HCT116 (cell line): ENCODE data around the gene MAML2. TPM values are rescaled to one million over a fixed set of nuclear protein-coding genes. Genes with fewer than 3 reads are reported as not detected.

ENCODE experiments used
- ATAC-seq: fragments of 200-7000 bp; cut with Tn5 transposase; 2 replicates; pipeline ENCODE4 v1.9.1; 2020; ENCODE audit warnings: mild to moderate bottlenecking, moderate library complexity
- BruUV-seq: library from RNA; stranded (reverse); fragments of 400-500 nt; replicated peaks from 2 replicates; lab custom pipeline; 2021; lab: Mats Ljungman, UMichigan
- CTCF ChIA-PET: fragments of 300-600 bp; sonication (Branson Sonifier 250); formaldehyde crosslinking; loops from one replicate; lab custom pipeline; 2021; ENCODE audit warnings: antibody characterized with exemption; lab: Charles Lee
- POLR2A ChIA-PET: fragments of 300-600, 350-600 bp; sonication (Branson Sonifier 250); formaldehyde crosslinking; loops from one replicate; lab custom pipeline; 2021; ENCODE audit warnings: antibody characterized with exemption; lab: Charles Lee
- RAD21 ChIA-PET, 2 experiments: fragments of 300-600 bp; sonication (Branson Sonifier 250); formaldehyde crosslinking; loops; one replicate each; lab custom pipeline; 2023; ENCODE audit warnings: low total read pairs in 2 of 2; ENCODE audit not compliant: uncharacterized antibody in 2 of 2, unreplicated experiment in 2 of 2, low non-redundant PET in 1 of 2; lab: Charles Lee
- DNase-seq: peaks from one replicate; pipeline ENCODE4 v3.0.0-alpha.2; 2010; ENCODE audit warnings: low read depth, low spot score
- H2AFZ ChIP-seq: fragments of 200-600 bp; shearing (Covaris generic), sonication (generic); 2 replicates; pipeline ENCODE4 v1.6.1; 2017; ENCODE audit warnings: low read depth, mixed run types, mixed read lengths, antibody characterized with exemption, low read length; ENCODE audit not compliant: poor library complexity, severe bottlenecking
- H3K27ac ChIP-seq: 2 replicates; pipeline ENCODE4 v1.5.1; 2012; ENCODE audit warnings: low read depth, low read length
- H3K27me3 ChIP-seq: fragments of 200-600 bp; sonication (generic); 2 replicates; pipeline ENCODE4 v1.6.1; 2016; ENCODE audit warnings: mixed run types, low read length, mixed read lengths; ENCODE audit not compliant: insufficient read depth
- H3K36me3 ChIP-seq, 2 experiments: fragments of 200-500 bp in 1 of 2; fragments of 200-600 bp in 1 of 2; sonication (Bioruptor generic) in 1 of 2; sonication (generic) in 1 of 2; 2 replicates each; pipeline versions ENCODE4 v1.5.1 to v1.6.1; 2014 to 2016; ENCODE audit warnings: low read length in 2 of 2, inconsistent platforms in 1 of 2, mixed read lengths in 1 of 2, mixed run types in 1 of 2; ENCODE audit not compliant: insufficient read depth in 2 of 2, control insufficient read depth in 1 of 2
- H3K4me1 ChIP-seq, 2 experiments: fragments of 200-600 bp in 1 of 2; sonication (generic) in 1 of 2; 2 replicates each; pipeline versions ENCODE4 v1.5.1 to v1.6.1; 2012 to 2017; ENCODE audit warnings: low read length in 2 of 2, inconsistent platforms in 1 of 2, mild to moderate bottlenecking in 1 of 2, mixed read lengths in 1 of 2, mixed run types in 1 of 2, moderate library complexity in 1 of 2; ENCODE audit not compliant: insufficient read depth in 2 of 2, control insufficient read depth in 1 of 2
- H3K4me2 ChIP-seq: fragments of 200-600 bp; sonication (generic); 2 replicates; pipeline ENCODE4 v1.6.1; 2017; ENCODE audit warnings: mixed run types, low read length, mixed read lengths
- H3K4me3 ChIP-seq, 2 experiments: fragments of 200-600 bp in 1 of 2; sonication (generic) in 1 of 2; replicated peaks in 1 of 2; 2 replicates each; pipeline ENCODE4 v1.5.1; 2011 to 2016; ENCODE audit warnings: low read length in 2 of 2, control low read depth in 1 of 2, low read depth in 1 of 2, mild to moderate bottlenecking in 1 of 2, mixed read lengths in 1 of 2, mixed run types in 1 of 2
- H3K79me2 ChIP-seq: fragments of 200-600 bp; sonication (generic); 2 replicates; pipeline ENCODE4 v1.6.1; 2017; ENCODE audit warnings: mild to moderate bottlenecking, mixed run types, low read length, moderate library complexity, mixed read lengths; ENCODE audit not compliant: insufficient read depth
- H3K9ac ChIP-seq: fragments of 200-600 bp; sonication (generic); 2 replicates; pipeline ENCODE4 v1.6.1; 2016; ENCODE audit warnings: low read length, mixed read lengths
- H3K9me2 ChIP-seq: fragments of 200-600 bp; sonication (generic), shearing (Covaris generic); 2 replicates; pipeline ENCODE4 v1.6.1; 2017; ENCODE audit warnings: mixed run types, mild to moderate bottlenecking, moderate library complexity; ENCODE audit not compliant: insufficient read depth
- H3K9me3 ChIP-seq, 2 experiments: fragments of 200-500 bp in 1 of 2; fragments of 200-600 bp in 1 of 2; sonication (Bioruptor generic) in 1 of 2; sonication (generic) in 1 of 2; 2 replicates each; pipeline ENCODE4 v1.6.1; 2014 to 2017; ENCODE audit warnings: low read length in 2 of 2, mixed read lengths in 2 of 2, inconsistent platforms in 1 of 2, low read depth in 1 of 2, mild to moderate bottlenecking in 1 of 2, mixed run types in 1 of 2, moderate library complexity in 1 of 2; ENCODE audit not compliant: control insufficient read depth in 1 of 2, insufficient read depth in 1 of 2
- H4K20me1 ChIP-seq: fragments of 200-600 bp; sonication (generic), shearing (Covaris generic); 2 replicates; pipeline ENCODE4 v1.6.1; 2017; ENCODE audit warnings: mixed run types, mild to moderate bottlenecking, moderate library complexity; ENCODE audit not compliant: insufficient read depth
- CBX3 ChIP-seq: IDR thresholded peaks from 2 replicates; pipeline ENCODE4 v1.6.1; 2012; ENCODE audit warnings: low read depth
- ELF1 ChIP-seq: IDR thresholded peaks from 2 replicates; pipeline ENCODE4 v1.6.1; 2012; ENCODE audit warnings: low read depth, borderline replicate concordance
- EZH2 ChIP-seq: fragments of 200-600 bp; sonication (generic); IDR thresholded peaks from 2 replicates; pipeline ENCODE4 v1.6.1; 2017; ENCODE audit warnings: antibody characterized with exemption, mixed run types
- EZH2phosphoT487 ChIP-seq: fragments of 200-600 bp; IDR thresholded peaks from 2 replicates; pipeline ENCODE4 v1.6.1; 2018; ENCODE audit warnings: antibody characterized with exemption, borderline replicate concordance
- FOSL1 ChIP-seq: IDR thresholded peaks from 2 replicates; pipeline ENCODE4 v1.6.1; 2012; ENCODE audit warnings: low read depth
- JUND ChIP-seq: IDR thresholded peaks from 2 replicates; pipeline ENCODE4 v1.6.1; 2012
- POLR2A ChIP-seq: IDR thresholded peaks from 2 replicates; pipeline ENCODE4 v1.7.0; 2011; ENCODE audit warnings: borderline replicate concordance; ENCODE audit not compliant: insufficient read depth, insufficient read length; ENCODE audit errors: extremely low read depth
- POLR2AphosphoS5 ChIP-seq: IDR thresholded peaks from 2 replicates; pipeline ENCODE4 v1.6.1; 2011; ENCODE audit warnings: mild to moderate bottlenecking, low read depth, low read length, moderate library complexity
- RAD21 ChIP-seq: IDR thresholded peaks from 2 replicates; pipeline ENCODE4 v1.6.1; 2012; ENCODE audit warnings: low read depth, mild to moderate bottlenecking
- SIN3A ChIP-seq: IDR thresholded peaks from 2 replicates; pipeline ENCODE4 v1.6.1; 2012; ENCODE audit warnings: low read depth
- SP1 ChIP-seq: IDR thresholded peaks from 2 replicates; pipeline ENCODE4 v1.6.1; 2012; ENCODE audit warnings: low read depth
- TCF7L2 ChIP-seq: IDR thresholded peaks from 2 replicates; pipeline ENCODE4 v1.7.0; 2011; ENCODE audit warnings: borderline replicate concordance, inconsistent platforms; ENCODE audit not compliant: insufficient read depth, insufficient read length; ENCODE audit errors: extremely low read depth
- YY1 ChIP-seq: IDR thresholded peaks from 2 replicates; pipeline ENCODE4 v1.6.1; 2011; ENCODE audit warnings: low read length, low read depth, moderate library complexity, mild to moderate bottlenecking; ENCODE audit not compliant: insufficient replicate concordance; ENCODE audit errors: extremely low read depth
- ZFX ChIP-seq: fragments of 450-650 bp; IDR thresholded peaks from 2 replicates; pipeline ENCODE4 v1.6.1; 2017
- ZNF274 ChIP-seq: fragments of 200-500 bp; sonication (Bioruptor generic); IDR thresholded peaks from 2 replicates; pipeline ENCODE4 v1.6.1; 2014; ENCODE audit warnings: mild to moderate bottlenecking, low read depth, low read length, inconsistent platforms
- intact Hi-C: fragments of 100-400 bp; cut with micrococcal nuclease; formaldehyde crosslinking; loops from 2 replicates; pipeline ENCODE4 v1.10.0; 2022
- total RNA-seq: library from RNA; stranded (reverse); gene quantifications from one replicate; pipeline ENCODE4 v1.2.1, GENCODE V29; 2021; ENCODE audit not compliant: unreplicated experiment
- TF ChIP-seq, protein P1 (sequence below): IDR thresholded peaks from 2 replicates; pipeline ENCODE4 v1.6.1; 2012
- TF ChIP-seq, protein P2 (sequence below): IDR thresholded peaks from 2 replicates; pipeline ENCODE4 v1.6.1; 2012
- TF ChIP-seq, protein P3 (sequence below): IDR thresholded peaks from 2 replicates; pipeline ENCODE4 v1.6.1; 2012; ENCODE audit warnings: low read depth
- TF ChIP-seq, protein P4 (sequence below): IDR thresholded peaks from 2 replicates; pipeline ENCODE4 v1.6.1; 2011; ENCODE audit warnings: mild to moderate bottlenecking, low read length, moderate library complexity; ENCODE audit not compliant: insufficient replicate concordance; ENCODE audit errors: extremely low read depth

Gene MAML2
- total RNA-seq, 1 experiment from 2014 or later = 2.6 TPM

DNA sequence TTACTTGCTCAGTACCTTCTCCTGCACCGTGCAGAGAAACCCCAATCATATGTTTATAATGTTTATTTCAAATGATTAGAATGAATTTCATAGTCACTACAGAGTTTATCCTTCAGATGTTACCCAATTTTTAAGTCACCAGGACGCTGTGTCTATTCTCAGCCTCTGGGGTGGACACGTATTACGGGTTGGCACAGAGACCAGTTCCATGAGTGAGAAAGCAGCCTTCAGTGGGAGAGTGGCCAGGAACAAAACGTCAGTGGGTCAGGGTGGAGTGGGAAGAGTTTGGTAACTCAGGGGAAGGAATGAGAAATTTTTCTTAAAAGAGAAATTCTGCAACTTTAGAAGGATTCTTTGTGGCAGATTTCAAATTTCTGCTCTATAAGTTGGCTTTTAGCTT, 342.0 kb downstream of the MAML2 start:
- Histone ChIP-seq H3K4me1 (no peaks in the 10 kb centered on the region), H4K20me1 (no peaks in the 10 kb centered on the region), H3K27ac (no peak overlapping the region), H3K4me2 (no peak overlapping the region), H3K36me3 (no peaks in the 10 kb centered on the region), H3K9me2 (0 out of 2 replicates have a peak, but pooled peaks cover 3% of the 10 kb centered on the region), H3K4me3 (no peak overlapping the region), H3K79me2 (no peaks in the 10 kb centered on the region), H2AFZ (no peak overlapping the region), H3K9me3 (no peaks in the 10 kb centered on the region), H3K9ac (no peak overlapping the region), H3K27me3 (no peaks in the 10 kb centered on the region)
- DNase-seq (no peak), ATAC-seq (no peak)
- intact Hi-C loops = no loop called here
- ChIA-PET RAD21 (no interaction called here), POLR2A (no interaction called here), CTCF (interaction anchor here (1.1 kb wide), 1 partner anchor 11 kb away, joined by 3 read pairs; no protein-coding TSS in a partner anchor)
- no TSS peak for BruUV-seq
- TF ChIP-seq, protein P1, sequence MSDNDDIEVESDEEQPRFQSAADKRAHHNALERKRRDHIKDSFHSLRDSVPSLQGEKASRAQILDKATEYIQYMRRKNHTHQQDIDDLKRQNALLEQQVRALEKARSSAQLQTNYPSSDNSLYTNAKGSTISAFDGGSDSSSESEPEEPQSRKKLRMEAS = no peak
- TF ChIP-seq, protein P2, sequence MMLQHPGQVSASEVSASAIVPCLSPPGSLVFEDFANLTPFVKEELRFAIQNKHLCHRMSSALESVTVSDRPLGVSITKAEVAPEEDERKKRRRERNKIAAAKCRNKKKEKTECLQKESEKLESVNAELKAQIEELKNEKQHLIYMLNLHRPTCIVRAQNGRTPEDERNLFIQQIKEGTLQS = no peak
- no peak for TF ChIP-seq RAD21
- TF ChIP-seq JUND = no peak
- TF ChIP-seq, protein P3, sequence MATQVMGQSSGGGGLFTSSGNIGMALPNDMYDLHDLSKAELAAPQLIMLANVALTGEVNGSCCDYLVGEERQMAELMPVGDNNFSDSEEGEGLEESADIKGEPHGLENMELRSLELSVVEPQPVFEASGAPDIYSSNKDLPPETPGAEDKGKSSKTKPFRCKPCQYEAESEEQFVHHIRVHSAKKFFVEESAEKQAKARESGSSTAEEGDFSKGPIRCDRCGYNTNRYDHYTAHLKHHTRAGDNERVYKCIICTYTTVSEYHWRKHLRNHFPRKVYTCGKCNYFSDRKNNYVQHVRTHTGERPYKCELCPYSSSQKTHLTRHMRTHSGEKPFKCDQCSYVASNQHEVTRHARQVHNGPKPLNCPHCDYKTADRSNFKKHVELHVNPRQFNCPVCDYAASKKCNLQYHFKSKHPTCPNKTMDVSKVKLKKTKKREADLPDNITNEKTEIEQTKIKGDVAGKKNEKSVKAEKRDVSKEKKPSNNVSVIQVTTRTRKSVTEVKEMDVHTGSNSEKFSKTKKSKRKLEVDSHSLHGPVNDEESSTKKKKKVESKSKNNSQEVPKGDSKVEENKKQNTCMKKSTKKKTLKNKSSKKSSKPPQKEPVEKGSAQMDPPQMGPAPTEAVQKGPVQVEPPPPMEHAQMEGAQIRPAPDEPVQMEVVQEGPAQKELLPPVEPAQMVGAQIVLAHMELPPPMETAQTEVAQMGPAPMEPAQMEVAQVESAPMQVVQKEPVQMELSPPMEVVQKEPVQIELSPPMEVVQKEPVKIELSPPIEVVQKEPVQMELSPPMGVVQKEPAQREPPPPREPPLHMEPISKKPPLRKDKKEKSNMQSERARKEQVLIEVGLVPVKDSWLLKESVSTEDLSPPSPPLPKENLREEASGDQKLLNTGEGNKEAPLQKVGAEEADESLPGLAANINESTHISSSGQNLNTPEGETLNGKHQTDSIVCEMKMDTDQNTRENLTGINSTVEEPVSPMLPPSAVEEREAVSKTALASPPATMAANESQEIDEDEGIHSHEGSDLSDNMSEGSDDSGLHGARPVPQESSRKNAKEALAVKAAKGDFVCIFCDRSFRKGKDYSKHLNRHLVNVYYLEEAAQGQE = no peak
- TF ChIP-seq CBX3 = no peak
- no peak for TF ChIP-seq SIN3A
- no peak for TF ChIP-seq ZFX
- TF ChIP-seq EZH2 = no peak
- TF ChIP-seq YY1 = no peak
- no peak for TF ChIP-seq FOSL1
- TF ChIP-seq, protein P4, sequence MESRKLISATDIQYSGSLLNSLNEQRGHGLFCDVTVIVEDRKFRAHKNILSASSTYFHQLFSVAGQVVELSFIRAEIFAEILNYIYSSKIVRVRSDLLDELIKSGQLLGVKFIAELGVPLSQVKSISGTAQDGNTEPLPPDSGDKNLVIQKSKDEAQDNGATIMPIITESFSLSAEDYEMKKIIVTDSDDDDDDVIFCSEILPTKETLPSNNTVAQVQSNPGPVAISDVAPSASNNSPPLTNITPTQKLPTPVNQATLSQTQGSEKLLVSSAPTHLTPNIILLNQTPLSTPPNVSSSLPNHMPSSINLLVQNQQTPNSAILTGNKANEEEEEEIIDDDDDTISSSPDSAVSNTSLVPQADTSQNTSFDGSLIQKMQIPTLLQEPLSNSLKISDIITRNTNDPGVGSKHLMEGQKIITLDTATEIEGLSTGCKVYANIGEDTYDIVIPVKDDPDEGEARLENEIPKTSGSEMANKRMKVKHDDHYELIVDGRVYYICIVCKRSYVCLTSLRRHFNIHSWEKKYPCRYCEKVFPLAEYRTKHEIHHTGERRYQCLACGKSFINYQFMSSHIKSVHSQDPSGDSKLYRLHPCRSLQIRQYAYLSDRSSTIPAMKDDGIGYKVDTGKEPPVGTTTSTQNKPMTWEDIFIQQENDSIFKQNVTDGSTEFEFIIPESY = no peak
- no peak for TF ChIP-seq ELF1
- TF ChIP-seq POLR2AphosphoS5 = no peak
- no peak for TF ChIP-seq ZNF274
- no peak for TF ChIP-seq SP1
- no peak for TF ChIP-seq EZH2phosphoT487
- TF ChIP-seq POLR2A = no peak
- TF ChIP-seq TCF7L2 = no peak
